ENCODE results near the gene ATP5PO. TPM values are rescaled to one million over a fixed set of nuclear protein-coding genes. Genes with fewer than 3 reads are reported as not detected.

Gene ATP5PO
- total RNA-seq, 6 experiments from 2014 or later: 87.3 to 191 (median 98.7) TPM

DNA sequence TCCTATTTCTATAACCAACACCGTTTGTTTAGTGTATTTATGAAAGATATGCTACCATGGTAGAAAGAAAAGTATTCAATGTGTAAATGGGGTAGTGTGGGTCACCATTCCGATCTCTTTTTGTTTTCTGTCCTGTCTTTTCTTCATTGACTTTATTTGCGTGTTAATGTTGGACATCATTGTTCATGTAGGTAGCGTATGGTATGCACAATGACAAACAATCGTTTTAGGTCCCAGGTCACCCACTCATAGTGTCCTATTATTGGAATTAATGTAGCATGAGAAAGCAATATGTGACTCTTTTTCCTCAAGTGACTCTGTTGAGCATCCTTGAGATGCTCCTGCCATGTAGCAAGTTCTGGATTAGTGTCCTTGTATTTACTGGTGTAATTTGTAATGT lies 25.4 kb downstream of the ATP5PO start:
- Histone ChIP-seq H3K4me3 (no peak overlapping the region), H3K27ac (no peak overlapping the region), H3K9me3 (no peaks in the 10 kb centered on the region), H3K4me1 (peaks cover 0 to 8% (median 2%) of the 10 kb centered on the region in 4 donors), H3K27me3 (no peaks in the 10 kb centered on the region), H3K36me3 (no peaks in the 10 kb centered on the region)
- 80% methylated on average over 5 of the region's 5 CpGs for WGBS (ENCODE audit: insufficient coverage, low coverage, low lambda C conversion rate, missing lambda C conversion rate)
- intact Hi-C loops (cut with DNase I): loop anchor here in 1 of 2 donors (10.0 kb wide), 2 partner anchors 45 to 235 kb away; no protein-coding TSS in a partner anchor
- no peak for ATAC-seq
- no peak for DNase-seq
- TF ChIP-seq, protein P1, sequence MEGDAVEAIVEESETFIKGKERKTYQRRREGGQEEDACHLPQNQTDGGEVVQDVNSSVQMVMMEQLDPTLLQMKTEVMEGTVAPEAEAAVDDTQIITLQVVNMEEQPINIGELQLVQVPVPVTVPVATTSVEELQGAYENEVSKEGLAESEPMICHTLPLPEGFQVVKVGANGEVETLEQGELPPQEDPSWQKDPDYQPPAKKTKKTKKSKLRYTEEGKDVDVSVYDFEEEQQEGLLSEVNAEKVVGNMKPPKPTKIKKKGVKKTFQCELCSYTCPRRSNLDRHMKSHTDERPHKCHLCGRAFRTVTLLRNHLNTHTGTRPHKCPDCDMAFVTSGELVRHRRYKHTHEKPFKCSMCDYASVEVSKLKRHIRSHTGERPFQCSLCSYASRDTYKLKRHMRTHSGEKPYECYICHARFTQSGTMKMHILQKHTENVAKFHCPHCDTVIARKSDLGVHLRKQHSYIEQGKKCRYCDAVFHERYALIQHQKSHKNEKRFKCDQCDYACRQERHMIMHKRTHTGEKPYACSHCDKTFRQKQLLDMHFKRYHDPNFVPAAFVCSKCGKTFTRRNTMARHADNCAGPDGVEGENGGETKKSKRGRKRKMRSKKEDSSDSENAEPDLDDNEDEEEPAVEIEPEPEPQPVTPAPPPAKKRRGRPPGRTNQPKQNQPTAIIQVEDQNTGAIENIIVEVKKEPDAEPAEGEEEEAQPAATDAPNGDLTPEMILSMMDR (IDR thresholded peaks at IDR 0.05): no peak
- no peak for TF ChIP-seq POLR2A (IDR thresholded peaks at IDR 0.05)

GRCh38 chr21:33886321-33886720 lies 29.3 kb downstream of the ATP5PO start:
- no peak for TF ChIP-seq POLR2A (IDR thresholded peaks at IDR 0.05)
- TF ChIP-seq, protein P1 (IDR thresholded peaks at IDR 0.05): no peak
- ATAC-seq (no peak), DNase-seq (no peak)
- Histone ChIP-seq H3K4me1 (no peaks in the 10 kb centered on the region), H3K4me3 (no peak overlapping the region), H3K27me3 (no peaks in the 10 kb centered on the region), H3K36me3 (no peaks in the 10 kb centered on the region), H3K9me3 (no peaks in the 10 kb centered on the region), H3K27ac (no peak overlapping the region)
- 70% methylated on average over 2 of the region's 11 CpGs for WGBS (ENCODE audit: insufficient coverage, low coverage, low lambda C conversion rate, missing lambda C conversion rate)
- intact Hi-C loops (cut with DNase I): no loop called here

- ATAC-seq (no peak), DNase-seq (no peak)
- Histone ChIP-seq H3K36me3 (no peaks in the 10 kb centered on the region), H3K4me1 (no peaks in the 10 kb centered on the region), H3K4me3 (no peak overlapping the region), H3K27me3 (no peaks in the 10 kb centered on the region), H3K9me3 (no peaks in the 10 kb centered on the region), H3K27ac (no peak overlapping the region)
- no peak for TF ChIP-seq POLR2A (IDR thresholded peaks at IDR 0.05)
- TF ChIP-seq, protein P1 (IDR thresholded peaks at IDR 0.05): no peak
- 91% methylated on average over 7 of the region's 7 CpGs for WGBS (ENCODE audit: insufficient coverage, low coverage, low lambda C conversion rate, missing lambda C conversion rate)
- intact Hi-C loops (cut with DNase I): no loop called here
These were observed 30.5 kb downstream of the ATP5PO start for GRCh38 chr21:33885172-33885514.

DNA sequence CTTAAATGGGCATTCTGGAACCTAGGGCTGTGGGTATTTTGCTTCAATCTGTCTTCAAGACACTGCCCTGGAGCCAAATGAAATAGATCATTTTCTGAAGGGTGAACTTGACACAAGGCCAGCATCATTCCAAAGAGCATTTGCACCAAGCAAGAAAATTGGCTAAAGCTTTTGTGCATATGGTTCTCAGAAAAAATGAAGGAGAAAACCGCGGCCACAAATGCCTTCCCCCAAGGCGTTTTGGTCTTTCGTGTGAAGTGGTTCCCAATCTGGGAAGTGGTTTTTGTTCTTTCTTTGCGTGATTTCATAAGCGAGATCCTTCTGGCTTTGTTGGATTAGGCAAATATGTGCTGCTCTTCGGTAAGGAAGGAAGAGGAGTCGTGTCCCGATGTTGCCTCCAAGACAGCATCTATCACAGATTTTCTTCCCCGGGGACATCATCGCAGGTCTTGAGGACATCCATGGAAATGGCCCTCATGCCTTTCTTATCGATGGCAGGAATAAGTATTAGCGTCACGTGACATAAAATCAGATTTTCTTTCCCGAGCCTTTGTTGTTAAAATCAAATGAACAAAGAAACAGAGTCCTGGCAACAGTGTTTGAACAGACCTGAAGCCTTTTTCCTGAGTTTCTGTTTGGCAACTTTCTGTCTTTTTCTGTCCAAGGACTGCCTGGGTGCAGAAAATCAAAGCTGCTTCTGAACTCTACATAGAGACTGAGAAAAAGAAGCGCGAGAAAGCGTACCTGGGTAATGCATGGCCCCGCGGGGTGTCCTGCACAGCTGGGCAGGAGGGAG lies 31.0 kb downstream of the ATP5PO start:
- 83% methylated on average over 20 of the region's 20 CpGs for WGBS (ENCODE audit: insufficient coverage, low coverage, low lambda C conversion rate, missing lambda C conversion rate)
- TF ChIP-seq, protein P1 (IDR thresholded peaks at IDR 0.05): no peak
- TF ChIP-seq POLR2A (IDR thresholded peaks at IDR 0.05): no peak
- intact Hi-C loops (cut with DNase I): no loop called here
- no peak for DNase-seq
- Histone ChIP-seq H3K4me1 (no peaks in the 10 kb centered on the region), H3K27ac (no peak overlapping the region), H3K9me3 (no peaks in the 10 kb centered on the region), H3K4me3 (no peak overlapping the region), H3K27me3 (no peaks in the 10 kb centered on the region), H3K36me3 (no peaks in the 10 kb centered on the region)
- no peak for ATAC-seq
